NT2/D1 (cell line): ENCODE data around the gene DGAT2.

ENCODE experiments used
- SUZ12 ChIP-seq: IDR thresholded peaks from 2 replicates; pipeline ENCODE4 v1.6.1; 2011; ENCODE audit not compliant: insufficient read length, insufficient read depth; ENCODE audit errors: extremely low read depth
- YY1 ChIP-seq: IDR thresholded peaks from 2 replicates; pipeline ENCODE4 v1.6.1; 2011; ENCODE audit not compliant: insufficient read length, insufficient read depth
- ZNF274 ChIP-seq: IDR thresholded peaks from 2 replicates; pipeline ENCODE4 v1.6.1; 2011; ENCODE audit warnings: mild to moderate bottlenecking, low read depth, low read length

DNA sequence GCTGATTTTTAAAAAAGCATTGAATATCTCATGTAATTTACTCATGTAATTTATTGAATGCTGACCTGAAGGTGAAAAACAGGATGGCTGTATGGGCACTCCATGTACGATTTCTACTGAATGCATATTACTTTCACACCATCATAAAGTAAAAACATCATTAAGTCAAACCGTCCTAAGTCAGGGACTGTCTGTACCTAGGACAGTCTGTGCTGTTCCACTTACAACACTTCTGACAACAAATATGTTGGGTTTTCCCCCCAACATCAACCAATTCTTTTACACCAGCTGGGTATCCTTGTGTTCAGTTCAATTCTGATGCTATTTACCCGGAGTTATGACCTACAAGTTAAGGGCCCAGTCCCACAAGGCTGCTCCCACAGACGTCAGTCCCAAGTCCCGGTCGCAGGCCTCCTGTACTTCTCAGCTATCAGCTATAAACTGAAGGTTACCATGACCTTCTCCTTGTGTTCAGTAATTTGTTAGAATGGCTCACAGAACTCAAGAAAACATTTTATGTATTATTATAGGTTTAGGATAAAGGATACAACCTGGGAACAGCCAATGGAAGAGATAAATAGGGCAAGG lies 63.4 kb downstream of the DGAT2 start:
- TF ChIP-seq ZNF274 (no peak), YY1 (no peak), SUZ12 (no peak)
